ENCODE measurements around the gene PDZD8.

PDZD8 gene

GRCh38 chr10:117327262-117327661, 48.0 kb downstream of the PDZD8 start:
- H3K4me3 ChIP-seq (ENCODE audit: low read depth, low read length, poor library complexity, severe bottlenecking) = no peak overlapping the region
- no peaks in the 10 kb centered on the region for H3K4me1 ChIP-seq (ENCODE audit: insufficient read depth, low read length, severe bottlenecking)
- no peaks in the 10 kb centered on the region; the same call in 1 of the 2 replicates for H3K79me2 ChIP-seq (ENCODE audit: insufficient read depth, low read length)
- H2AFZ ChIP-seq (ENCODE audit: low read length) = no peak overlapping the region
- no peak overlapping the region for H3K9ac ChIP-seq (ENCODE audit: low read length)
- no peaks in the 10 kb centered on the region for H3K27me3 ChIP-seq (ENCODE audit: insufficient read depth, low read length)
- H3K9me2 ChIP-seq (ENCODE audit: low read depth, low read length) = no peaks in the 10 kb centered on the region
- no peak overlapping the region for H3K4me2 ChIP-seq (ENCODE audit: low read length)
- H3K27ac ChIP-seq (ENCODE audit: low read depth, low read length, poor library complexity, severe bottlenecking) = no peak overlapping the region
- no peaks in the 10 kb centered on the region for H4K20me1 ChIP-seq (ENCODE audit: insufficient read depth, low read length)
- TF ChIP-seq CTCF (IDR thresholded peaks at IDR 0.05; ENCODE audit: low read length) (no peak), EZH2 (IDR thresholded peaks at IDR 0.05; ENCODE audit: borderline replicate concordance, low read length) (no peak)
- no peaks in the 10 kb centered on the region; the same call in 1 of the 2 replicates for H3F3A ChIP-seq (ENCODE audit: insufficient read depth, low read length)
- peaks cover 20% of the 10 kb centered on the region for H3K36me3 ChIP-seq (ENCODE audit: insufficient read depth, low read length)
- no peaks in the 10 kb centered on the region for H3K9me3 ChIP-seq (ENCODE audit: low read length)

DNA sequence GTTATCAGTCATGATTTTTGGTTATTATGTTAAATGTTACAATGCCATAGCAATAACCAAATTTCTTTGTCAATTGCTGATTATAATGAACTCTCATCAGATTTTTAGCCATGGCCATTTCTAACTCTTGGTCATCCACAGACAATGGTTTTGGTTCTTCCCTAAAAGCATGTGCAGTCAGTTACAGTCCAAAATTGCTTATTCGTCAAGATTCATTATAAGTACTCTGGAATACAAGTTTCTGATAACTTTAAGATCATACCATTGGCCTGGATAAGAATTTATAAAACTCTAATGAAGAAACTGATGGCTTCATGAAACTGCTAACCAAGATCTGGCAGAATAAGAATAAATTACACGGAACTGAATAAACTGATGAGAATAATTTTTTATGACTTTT, 50.9 kb downstream of the PDZD8 start:
- Histone ChIP-seq H3K27me3 (ENCODE audit: insufficient read depth, low read length) (no peaks in the 10 kb centered on the region), H2AFZ (ENCODE audit: low read length) (no peak overlapping the region), H3K9ac (ENCODE audit: low read length) (no peak overlapping the region), H3F3A (ENCODE audit: insufficient read depth, low read length) (no peaks in the 10 kb centered on the region; the same call in 1 of the 2 replicates), H4K20me1 (ENCODE audit: insufficient read depth, low read length) (peaks cover 2% of the 10 kb centered on the region; the same call in 1 of the 2 replicates), H3K9me3 (ENCODE audit: low read length) (no peaks in the 10 kb centered on the region), H3K4me3 (ENCODE audit: low read depth, low read length, poor library complexity, severe bottlenecking) (no peak overlapping the region), H3K9me2 (ENCODE audit: low read depth, low read length) (no peaks in the 10 kb centered on the region), H3K4me2 (ENCODE audit: low read length) (no peak overlapping the region), H3K36me3 (ENCODE audit: insufficient read depth, low read length) (peaks cover 20% of the 10 kb centered on the region), H3K79me2 (ENCODE audit: insufficient read depth, low read length) (no peaks in the 10 kb centered on the region), H3K4me1 (ENCODE audit: insufficient read depth, low read length, severe bottlenecking) (no peaks in the 10 kb centered on the region), H3K27ac (ENCODE audit: low read depth, low read length, poor library complexity, severe bottlenecking) (no peak overlapping the region)
- TF ChIP-seq EZH2 (IDR thresholded peaks at IDR 0.05; ENCODE audit: borderline replicate concordance, low read length) (no peak), CTCF (IDR thresholded peaks at IDR 0.05; ENCODE audit: low read length) (no peak)

DNA sequence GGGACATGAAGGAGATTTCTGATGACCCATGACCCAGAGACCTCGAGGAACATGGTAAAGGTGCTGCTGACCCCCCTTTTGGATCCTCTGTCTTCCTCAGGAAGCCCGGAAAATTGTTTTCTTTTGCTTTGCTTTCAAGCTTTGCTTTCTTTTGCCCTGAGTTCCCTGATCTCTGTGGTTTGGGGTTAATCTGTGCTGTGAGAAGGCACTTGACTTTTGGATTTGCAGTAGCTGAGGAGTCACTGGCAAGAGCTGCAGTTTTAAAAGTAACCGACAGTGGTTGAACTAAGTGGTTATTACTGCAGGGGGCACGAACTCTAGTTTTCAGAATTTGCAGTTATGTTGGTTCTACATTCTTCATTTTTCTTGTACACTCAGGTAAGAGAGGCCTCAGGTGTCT, 53.0 kb downstream of the PDZD8 start:
- TF ChIP-seq EZH2 (IDR thresholded peaks at IDR 0.05; ENCODE audit: borderline replicate concordance, low read length) = no peak
- no peak for TF ChIP-seq CTCF (IDR thresholded peaks at IDR 0.05; ENCODE audit: low read length)
- Histone ChIP-seq H3K9me3 (ENCODE audit: low read length) (no peaks in the 10 kb centered on the region), H4K20me1 (ENCODE audit: insufficient read depth, low read length) (peaks cover 2% of the 10 kb centered on the region; the same call in 1 of the 2 replicates), H2AFZ (ENCODE audit: low read length) (no peak overlapping the region), H3K9me2 (ENCODE audit: low read depth, low read length) (no peaks in the 10 kb centered on the region), H3K4me2 (ENCODE audit: low read length) (no peak overlapping the region), H3K79me2 (ENCODE audit: insufficient read depth, low read length) (no peaks in the 10 kb centered on the region), H3K4me1 (ENCODE audit: insufficient read depth, low read length, severe bottlenecking) (no peaks in the 10 kb centered on the region), H3K9ac (ENCODE audit: low read length) (no peak overlapping the region), H3K27ac (ENCODE audit: low read depth, low read length, poor library complexity, severe bottlenecking) (no peak overlapping the region), H3K36me3 (ENCODE audit: insufficient read depth, low read length) (peaks cover 20% of the 10 kb centered on the region), H3F3A (ENCODE audit: insufficient read depth, low read length) (no peaks in the 10 kb centered on the region; the same call in none of the 2 replicates), H3K27me3 (ENCODE audit: insufficient read depth, low read length) (no peaks in the 10 kb centered on the region), H3K4me3 (ENCODE audit: low read depth, low read length, poor library complexity, severe bottlenecking) (no peak overlapping the region)

Measured in OCI-LY1 (cell line).